ENCODE results near the gene DRICH1.

GRCh38 chr22:23655891-23656475 is 23.9 kb upstream of the DRICH1 start:
- TF ChIP-seq CTCF (conservative IDR thresholded peaks at IDR 0.05; ENCODE audit: low read depth, low read length) (no peak), EZH2 (IDR thresholded peaks at IDR 0.05; ENCODE audit: borderline replicate concordance, low read depth, low read length, poor library complexity, severe bottlenecking) (no peak)

Measured in A673 (cell line).